ENCODE results near the gene CBR3.

The CBR3 gene

DNA sequence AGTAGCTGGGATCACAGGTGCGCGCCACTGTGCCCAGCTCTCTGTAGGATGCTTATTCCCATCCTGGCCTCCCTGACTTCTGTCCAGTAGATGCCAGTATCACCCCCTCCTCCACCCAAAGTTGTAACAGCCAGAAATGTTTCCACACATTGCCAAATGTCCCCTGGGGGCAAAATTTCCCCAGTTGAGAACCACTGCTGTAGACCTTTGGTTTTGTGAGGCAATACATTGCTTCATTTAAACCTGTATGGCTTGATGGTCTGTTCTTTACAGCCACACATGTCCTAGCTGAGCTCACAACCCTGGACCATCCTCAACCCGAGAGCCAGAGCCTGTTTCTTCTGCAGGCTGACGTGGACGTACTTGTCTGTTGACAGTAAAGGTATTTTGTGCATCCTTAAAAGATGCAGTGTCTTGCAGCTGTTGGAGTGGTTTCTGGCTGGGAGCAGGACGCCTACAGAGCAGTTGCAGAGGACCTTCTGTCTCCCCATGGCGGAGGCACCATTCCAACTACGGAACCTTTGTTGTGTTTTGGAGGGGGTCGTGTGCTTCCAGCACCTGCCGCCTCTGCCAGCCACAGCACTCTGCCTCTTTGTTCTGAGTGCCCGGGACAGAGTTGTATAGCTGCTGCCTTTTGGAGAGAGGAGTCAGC lies 48.4 kb downstream of the CBR3 start:
- DNase-seq = no peak

DNA sequence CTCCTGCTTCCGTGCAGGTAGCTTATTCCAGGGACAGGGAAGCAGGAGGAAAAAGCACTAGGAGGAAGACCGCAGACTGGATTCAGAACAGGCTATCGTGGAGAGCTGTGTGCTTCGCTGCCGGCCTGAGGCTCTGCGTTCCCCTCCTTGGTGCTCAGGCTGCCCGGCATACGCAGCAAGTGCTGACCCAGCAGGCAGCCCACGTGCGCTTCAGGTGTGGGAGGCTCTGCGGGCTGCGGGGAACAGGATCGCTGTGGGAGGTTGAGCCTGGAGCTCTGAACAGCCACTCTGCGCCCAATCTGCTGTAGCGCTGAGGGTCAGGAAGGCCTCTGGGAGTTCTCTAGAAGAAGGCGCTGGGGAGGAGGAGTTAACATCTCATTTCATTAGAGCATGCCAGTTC lies 49.7 kb downstream of the CBR3 start:
- no peak for DNase-seq

DNA sequence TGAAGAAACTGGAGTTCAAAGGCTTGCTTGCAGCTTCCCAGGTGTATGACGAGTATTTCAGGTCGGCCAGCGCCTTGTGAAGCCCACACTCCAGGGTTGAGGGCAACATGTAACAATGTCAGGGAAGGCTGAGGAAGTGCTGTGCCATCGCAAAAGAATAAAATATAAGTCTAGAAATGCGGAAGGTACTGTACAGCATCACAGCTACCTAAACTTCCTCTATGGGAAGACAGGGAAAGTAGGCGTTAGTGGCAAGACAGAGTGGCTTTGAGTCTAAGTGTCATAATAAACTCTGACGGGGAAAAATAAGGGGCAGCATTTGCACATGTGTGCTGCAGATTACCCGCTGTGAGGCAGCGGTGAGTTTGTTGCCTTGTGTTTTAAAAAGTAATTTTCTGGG lies 50.6 kb downstream of the CBR3 start:
- no peak for DNase-seq

DNA sequence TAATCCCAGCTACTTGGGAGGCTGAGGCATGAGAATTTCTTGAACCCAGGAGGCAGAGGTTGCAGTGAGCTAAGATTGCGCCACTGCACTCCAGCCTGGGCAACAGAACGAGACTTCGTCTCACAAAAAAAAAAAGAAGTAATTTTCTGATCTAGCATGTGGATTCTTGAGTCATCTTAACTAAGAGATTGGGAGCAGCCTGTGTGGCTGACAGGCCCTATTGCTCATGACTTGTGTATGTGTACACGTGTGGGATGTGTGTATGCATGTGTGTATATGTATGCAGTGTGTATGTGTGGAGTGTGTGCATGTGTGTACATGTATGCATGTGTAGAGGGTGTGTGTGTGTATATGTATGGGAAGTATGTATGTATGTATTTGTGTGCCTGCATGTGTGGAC lies 51.2 kb downstream of the CBR3 start:
- no peak for DNase-seq

DNA sequence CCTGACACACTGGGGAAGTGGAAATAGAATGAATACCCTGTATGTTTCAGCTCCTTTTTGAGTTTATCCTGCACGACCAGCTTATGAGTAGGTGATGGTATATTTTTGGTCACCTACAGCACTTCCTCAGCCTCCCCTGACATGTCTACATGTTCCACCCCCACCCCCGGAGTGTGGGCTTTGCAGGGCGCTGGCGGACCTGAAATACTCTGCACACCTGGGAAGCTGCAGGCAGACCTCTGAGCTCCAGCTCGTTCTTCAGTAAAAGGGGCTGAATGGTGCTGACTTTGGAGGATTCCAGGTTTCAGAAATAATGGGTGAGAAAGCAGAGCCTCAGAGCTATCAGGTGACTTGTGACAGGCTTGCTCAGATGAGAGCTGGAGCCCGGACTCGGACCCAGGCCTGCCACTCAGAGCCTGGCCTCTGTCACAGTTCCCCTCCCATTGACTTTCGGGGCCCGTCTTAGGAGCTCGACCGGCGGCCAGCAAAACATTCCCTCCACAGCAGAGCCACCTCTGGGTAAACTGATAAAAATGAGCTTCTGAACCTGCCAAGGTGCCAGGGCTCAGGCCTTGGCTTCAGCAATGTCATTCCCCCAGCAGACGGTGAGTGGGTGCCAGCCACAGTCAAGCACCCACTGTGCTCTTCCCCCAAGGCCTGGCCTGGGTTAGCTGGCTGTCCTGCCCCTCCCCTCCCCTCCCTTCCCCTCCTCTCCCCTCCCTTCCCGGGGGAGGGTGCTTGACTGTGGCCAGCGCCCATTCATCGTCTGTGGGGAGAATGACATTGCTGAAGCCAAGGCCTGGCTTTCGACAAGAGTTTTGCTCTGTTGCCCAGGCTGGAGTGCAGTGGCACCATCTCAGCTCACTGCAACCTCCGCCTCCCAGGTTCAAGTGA lies 51.9 kb downstream of the CBR3 start:
- DNase-seq = no peak

DNA sequence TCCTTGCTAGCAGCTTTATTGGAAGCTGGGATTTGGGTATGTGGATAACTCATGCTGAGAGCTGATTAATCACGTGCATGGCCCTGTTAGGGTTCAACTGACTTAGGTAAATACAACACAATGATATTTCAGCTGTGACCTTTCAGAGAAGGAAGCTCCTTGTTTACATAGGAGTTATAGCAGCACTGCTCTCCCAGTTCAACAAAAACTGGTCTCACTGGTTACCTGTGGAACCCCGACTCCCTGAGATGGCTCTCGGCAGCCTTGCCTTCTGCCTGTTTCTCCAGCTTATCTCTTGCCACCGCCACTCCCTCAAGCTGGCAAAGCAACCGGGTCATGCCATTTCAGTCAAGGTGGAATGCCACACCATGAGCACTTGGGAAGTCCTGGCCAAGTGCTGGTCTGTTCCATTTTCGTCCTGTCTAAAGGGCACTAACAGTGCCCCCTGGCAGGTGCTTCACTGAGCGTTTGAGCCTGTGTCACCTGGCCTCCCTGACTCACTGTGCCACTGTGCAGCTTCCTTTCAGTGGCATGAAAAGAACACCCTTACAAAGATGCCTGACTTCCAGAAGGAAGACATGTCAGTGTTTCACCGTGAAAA lies 53.3 kb downstream of the CBR3 start:
- peak in 2 of 51 donors; percentile 8 to 25 for DNase-seq

DNA sequence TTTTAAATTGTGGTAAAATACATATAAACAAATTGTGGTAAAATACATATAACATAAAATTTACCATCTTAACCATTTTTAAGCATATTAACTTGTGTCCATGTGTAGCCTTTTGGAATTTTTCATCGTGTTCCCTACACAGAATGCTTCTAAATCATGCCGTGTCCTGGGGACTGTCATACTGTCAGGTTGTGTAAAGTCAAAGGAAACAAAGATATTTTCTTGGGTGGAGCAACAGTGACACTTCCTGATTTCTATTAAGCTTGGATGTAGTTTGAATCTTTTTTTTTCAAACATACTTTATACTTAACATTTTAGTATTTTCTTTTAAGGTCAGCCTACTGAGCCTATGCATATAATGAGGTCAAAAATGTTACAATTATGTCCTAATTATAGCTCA lies 54.1 kb downstream of the CBR3 start:
- DNase-seq = no peak

DNA sequence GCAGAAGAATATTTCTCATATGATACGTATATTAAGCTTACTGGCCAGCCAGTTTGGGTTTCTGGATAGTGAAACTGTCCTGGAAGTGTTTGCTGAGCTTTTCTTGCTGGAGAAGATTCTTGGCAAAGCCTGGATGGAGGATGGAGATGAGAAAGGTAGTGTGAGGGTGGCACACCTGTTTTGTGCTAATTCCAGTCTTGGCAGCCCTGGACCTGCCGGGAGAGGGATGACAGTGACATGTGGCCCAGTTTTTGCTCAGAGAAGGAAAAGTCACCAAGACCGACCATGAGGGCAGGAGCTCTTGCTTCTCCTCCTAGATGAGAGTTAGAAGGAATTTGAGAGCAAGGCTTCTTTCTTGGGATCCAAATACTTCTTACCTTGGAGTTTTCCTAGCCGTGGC lies 55.9 kb downstream of the CBR3 start:
- DNase-seq = no peak

DNA sequence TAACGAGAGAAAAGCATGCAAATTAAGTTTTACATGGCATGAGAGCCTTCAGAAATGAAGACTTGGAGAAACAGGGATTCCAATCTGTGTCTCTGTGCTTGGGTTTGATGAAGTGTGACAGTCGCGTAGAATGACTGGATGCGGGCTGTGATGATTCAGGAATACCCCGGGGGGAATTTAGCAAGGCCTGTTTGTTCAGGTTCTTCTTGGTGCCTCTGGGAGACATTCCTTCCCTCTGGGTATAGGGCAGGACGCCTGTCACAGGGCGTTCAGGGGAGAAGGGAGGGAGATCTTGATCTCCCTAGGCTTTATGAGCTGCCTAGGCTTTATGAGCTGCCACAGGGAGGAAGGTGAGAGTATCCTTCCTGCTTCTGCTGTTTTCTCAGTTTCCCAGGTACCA lies 58.3 kb downstream of the CBR3 start:
- DNase-seq = no peak

DNA sequence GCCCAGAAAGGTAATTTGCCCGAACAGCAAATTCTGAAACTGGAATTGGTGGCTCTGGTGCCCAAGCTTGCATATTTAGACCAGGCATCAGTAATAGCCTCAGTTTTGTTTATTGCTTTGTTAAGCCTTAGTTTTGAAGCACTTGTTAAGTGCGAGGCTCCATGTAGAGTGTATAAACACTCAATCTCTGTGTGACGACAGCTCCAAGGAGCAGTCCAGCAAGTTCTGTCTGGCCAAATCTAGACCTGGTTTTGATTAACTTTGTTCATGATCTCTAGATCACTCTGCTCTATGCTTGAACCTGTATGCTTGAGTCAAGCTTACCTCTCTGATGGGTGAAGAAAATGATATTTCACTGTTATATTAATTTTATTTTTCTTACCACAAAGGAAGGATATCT lies 59.1 kb downstream of the CBR3 start:
- DNase-seq = no peak

DNA sequence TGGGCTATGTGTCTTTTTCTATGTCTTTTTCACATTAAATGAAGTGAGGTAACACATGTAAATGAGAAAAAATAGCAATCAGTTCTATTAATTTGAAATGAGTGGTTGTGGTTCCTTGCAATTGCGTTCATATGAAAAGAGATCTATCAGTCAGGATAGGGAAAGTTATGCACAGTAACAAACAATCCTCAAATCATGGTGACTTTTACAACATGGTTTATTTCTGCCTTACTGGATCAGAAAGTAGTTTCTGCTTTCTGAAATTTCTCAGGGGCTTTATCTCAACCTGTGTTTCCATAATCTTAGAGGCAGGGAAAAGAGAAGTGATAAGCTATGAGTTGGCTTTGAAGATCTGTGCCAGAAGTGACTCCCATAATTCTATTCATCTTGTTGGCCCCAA lies 60.7 kb downstream of the CBR3 start:
- no peak for DNase-seq
